ENCODE measurements around the gene NKAIN2.
A peak's percentile ranks its signal among the peaks of the same experiment; 100 is the strongest.
"Not testable (repeated sequence)": the region's sequence is repeated elsewhere in the genome, so short reads cannot be mapped to it uniquely, and the experiment has no call there.

NKAIN2 gene

DNA sequence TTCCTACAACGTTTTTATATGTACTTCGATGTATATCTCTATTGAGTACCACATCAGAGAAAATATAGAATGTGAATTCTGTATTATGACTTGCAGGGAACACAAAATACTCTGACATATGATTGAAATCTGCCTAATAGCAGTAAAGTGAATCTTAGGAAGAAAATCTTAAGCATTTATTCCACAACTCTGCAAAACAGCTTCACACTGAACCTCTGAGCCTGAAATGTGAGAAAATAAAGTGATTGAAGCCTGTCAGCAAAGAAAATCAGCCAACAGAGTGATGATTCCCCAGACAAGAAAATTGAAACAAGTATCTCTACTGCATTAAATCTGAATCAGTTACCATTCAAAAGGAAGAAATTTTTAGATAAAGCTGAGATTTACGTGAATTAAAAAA, 659.1 kb downstream of the NKAIN2 start:
- DNase-seq, result no peak

DNA sequence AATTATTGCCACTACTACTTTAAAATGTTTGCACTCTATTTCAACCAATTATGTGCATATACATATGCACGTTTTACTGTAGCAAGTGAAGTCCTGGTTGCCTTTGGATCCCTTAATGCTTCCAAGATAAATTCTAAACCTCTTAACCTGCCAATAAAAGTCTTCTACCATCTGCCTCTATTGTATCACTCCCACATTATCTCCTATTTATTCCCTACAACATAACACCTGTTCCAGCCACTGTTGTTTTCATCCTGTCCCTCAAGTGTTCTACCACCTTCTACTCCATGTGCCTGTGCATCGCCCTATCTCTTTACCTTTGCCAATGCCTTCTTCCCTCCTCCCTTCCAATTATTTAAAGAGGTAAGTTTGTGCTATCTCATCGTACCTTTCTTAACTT, 659.6 kb downstream of the NKAIN2 start:
- DNase-seq, result no peak

DNA sequence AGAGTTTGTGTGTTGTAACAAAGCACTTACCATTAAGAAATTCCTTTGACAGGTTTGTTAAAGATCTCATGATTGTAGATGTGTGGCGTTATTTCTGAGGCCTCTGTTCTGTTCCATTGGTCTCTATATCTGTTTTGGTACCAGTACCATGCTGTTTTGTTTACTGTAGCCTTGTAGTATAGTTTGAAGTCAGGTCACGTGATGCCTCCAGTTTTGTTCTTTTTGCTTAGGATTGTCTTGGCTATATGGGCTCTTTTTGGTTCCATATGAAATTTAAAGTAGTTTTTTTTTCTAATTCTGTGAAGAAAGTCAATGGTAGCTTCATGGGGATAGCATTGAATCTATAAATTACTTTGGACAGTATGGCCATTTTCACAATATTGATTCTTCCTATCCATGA, 660.9 kb downstream of the NKAIN2 start:
- DNase-seq, result not testable (repeated sequence)

DNA sequence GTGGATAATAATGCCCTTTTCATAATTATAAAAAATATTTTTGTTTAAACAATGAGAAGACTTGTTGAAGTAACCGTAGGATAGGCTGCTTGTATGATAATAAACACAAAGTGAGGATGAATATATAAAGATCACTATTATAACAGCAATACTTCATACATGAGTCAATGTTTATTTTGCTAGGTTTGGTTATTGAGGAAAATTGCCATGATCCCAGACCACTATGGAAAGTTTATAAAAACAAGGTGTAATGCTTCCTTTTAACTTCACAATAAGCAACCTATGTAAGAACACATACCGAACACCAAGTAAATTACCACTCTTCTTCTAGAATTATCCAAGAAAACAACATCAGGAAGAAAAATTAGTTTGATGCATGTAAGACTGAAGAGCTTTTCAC, 663.3 kb downstream of the NKAIN2 start:
- no peak for DNase-seq

DNA sequence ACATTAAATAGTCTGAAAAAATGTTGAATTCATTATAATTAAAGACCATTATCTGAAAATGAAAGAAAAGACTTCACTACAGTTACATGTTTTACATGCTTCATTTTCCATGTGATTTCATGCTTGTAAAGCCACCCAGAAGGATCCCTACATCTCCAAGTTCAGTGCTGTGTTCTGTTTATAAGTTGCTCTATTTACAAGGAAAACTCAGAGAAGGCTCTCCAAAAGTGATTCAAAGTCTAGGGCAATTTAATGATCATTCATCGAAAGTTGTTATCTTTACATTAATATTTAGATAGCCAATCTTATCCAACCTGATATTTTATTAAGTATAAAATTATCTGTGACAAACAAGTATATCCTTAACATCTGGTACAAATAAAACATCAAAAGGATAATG, 663.7 kb downstream of the NKAIN2 start:
- no peak for DNase-seq

DNA sequence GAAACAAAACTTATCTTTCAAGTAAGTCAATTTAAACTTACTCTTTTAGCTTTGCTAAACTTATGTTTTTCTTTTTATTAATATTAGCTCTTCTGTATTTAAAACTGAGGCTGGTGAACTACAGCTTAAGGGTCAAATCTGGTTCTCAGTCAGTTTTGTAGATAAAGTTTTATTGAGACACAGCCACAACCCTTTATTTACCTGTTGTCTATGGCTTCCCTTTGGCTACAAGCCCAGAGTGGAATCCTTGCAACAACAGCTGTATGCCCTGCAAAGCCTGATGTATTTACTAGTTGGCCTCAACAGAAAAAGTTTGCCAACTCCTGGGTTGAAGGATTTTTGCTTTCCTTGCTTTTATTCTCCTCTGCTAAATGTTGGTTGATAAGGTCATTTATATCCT, 667.1 kb downstream of the NKAIN2 start:
- no peak for DNase-seq

DNA sequence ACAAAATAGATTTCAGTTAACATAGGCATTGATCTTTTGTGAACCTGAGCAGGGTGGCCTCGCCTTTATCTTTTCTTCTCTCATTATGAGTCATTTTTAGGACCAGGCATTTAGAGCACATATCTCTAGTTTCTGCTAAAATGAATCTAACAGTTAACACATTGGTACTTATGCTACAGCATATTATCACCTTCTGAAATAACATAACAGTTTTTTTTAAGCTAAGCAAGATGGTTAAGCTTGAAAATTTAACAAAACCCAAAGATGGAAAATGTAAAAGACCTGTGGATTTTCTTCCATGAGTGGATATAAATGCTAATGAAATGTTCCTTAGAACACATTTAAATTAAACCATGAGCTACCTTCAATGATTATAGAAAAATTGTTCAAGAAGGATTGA, 671.5 kb downstream of the NKAIN2 start:
- DNase-seq, result no peak

DNA sequence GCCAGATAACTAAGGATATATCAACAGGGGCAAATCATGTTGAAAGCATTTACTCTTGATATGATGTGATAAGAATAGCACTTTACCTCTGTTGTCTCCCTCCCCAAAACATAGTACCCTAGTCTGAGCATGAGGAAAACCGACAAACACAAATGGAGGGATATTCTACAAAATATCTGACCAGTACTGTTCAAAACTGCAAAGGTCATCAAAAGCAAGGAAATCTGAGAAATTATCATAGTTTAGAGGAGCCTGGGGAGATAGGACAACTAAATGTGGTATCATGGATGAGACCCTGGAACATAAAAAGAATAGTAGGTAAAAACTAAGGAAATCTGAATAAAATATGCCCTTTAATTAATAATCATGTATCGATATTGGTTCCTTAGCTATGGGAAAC, 675.2 kb downstream of the NKAIN2 start:
- no peak for DNase-seq

DNA sequence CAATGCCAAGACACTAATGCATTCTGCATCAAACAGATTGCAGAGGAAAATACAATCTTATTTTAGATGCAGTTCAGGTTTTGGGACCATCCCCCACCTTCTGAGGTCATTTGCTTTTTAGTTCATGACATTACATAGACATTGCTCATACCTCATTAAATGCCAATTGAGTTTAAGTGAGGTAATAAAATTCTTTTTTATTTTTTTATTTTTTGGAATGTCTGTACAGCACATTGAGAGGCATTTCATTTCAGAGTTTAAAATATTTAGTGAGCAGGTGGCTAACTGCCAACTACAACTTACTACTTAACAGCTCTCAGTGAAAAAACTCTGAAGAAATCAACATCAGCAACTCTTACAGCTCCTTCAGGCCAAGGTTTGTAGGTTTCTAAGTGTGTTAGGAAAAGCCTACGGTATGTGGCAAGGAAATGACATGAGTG, 676.3 kb downstream of the NKAIN2 start:
- DNase-seq, result no peak

DNA sequence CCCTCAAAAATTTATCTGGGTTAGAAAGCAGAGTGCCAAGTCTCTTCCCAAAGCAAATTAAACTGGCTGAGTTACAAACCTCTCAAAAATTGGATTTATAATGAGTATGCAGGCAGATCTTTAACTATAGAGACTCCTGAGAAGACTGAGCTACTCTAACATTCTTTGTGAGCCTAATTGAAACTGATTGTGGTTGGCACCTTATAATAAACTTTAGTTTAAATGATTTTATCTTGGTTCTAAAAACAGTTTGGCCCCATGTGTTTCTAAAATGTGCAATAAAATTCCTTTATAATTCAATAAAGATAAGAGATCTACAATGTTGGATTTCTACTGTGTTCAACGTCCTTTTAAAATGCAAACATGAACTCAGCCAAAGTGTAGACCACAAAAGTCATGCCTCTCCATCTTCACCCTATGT, 678.4 kb downstream of the NKAIN2 start:
- no peak for DNase-seq

DNA sequence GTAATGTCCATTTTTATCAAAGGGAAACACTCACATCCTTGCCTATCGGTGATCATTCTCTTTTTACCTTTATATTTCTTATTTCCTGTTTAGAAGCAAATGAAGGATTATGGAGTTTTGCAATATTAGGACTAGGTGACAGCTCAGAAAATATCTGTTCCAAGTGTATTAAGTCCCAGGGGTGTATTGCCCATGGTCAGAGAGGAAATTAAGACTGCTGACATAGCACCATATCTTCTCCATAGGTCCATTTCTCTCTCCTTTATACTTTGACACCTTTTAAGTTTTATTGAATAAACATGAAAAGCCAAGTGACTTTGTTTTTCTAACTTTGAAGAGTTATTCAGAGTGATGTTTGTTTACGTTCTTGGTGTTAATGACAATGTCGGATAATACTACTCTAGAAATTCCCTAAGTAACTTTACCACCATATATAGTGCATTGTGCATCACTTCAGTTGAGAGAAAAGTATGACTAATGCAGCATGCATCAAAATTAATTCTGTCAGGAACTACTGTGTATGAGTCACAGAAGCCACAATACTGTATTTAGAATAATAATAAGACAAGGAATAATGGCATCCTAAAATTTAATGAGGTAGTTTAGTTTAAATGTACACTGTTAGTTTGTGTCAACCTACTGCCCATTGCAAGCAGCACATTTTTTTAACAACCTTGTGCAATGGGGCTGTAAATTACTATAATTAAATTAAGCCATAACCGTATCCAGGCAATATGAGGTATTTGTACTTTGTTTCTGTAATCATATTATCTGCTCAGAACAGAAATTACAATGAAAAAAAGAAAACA, 684.2 kb downstream of the NKAIN2 start:
- no peak for DNase-seq

DNA sequence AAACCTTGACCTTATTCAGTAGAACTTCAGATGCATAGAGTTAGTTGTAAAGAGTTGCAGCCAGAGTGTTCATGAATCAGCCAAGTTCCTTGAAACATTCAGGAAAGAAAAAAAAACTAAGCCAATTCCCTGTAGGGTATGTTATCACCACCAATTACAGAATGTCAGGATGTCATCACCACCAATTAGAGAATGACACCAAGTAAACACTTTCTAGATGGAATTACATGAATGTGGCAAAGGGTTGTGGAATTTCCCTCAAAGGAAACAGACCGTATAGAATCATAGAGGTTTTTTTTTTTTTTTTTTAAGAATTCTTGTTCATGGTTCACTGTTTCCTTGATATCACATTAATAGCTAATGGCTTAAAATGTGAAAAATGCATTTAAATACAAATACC, 686.5 kb downstream of the NKAIN2 start:
- no peak for DNase-seq

DNA sequence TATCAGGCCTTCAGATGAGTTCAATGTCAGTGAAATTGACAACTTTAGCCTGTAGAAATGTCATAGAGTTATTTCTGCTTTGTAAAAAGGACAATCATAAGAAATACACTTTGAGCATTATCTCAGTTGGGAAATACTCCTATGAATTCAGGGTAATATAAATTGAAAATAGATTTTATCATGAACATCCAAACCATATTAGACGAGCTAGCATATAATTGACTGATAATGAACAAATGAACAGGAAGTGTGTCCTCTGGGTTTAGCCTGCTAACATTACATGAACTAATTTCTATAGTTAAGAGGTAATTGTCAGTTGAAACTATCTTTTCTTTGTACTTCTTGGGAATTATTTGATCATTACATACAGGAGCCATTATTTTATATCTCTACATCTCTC, 689.6 kb downstream of the NKAIN2 start:
- no peak for DNase-seq

DNA sequence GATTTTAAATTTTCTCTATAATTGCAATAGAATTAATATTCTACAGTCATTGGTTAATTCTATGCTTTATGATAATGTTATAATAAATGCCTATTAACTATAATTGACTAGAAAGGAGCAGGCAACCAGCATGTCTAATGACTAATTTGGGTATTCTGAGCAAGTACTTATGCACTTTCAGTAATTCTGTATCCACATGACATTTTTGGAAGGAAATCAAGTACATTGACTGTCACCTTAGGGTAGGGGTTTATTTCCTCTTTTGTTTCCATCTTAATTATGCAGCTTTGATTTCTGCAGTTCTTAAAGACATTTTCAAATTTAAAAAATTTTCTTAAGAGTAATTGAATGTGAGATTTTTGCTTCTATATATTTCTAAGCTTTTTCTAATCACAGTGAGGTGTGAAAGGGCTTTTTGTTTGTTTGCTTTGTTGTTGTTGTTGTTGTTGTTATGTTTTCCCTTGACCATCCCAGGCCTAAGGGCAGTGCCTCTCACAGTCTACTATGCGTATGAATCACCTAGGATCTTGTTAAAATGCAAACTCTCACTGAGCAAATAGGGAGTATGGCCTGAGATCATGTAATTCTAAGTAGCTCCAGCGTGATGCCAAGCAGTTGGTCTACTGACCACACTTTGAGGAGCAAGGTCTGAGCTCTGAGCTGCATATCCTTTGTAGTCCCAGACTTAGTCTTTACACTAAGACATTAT, 691.4 kb downstream of the NKAIN2 start:
- no peak for DNase-seq

DNA sequence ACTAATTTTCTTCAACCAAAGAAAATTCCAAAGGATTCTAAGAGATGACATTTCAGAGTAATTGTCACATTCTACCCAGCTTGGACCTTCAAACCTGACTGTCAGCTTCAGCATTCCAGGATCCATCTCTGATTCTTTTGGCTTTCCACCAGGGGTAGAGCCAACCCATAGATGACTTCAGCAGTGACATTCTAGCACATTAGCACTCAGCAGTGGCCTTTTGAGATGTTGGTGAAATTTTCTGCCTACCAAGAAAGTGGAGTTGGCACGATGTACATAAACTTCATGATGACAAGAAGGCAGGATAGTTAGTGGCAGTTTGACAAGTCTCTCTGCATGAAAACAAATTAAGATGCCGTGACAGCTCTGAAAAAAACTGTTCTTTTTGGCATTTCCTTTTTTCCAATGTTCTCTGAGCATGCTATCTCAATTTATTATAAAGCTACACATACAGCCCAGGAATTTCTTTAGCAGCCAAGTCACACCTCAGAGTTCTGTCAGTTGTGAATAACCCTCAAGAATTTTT, 692.1 kb downstream of the NKAIN2 start:
- DNase-seq, result no peak

DNA sequence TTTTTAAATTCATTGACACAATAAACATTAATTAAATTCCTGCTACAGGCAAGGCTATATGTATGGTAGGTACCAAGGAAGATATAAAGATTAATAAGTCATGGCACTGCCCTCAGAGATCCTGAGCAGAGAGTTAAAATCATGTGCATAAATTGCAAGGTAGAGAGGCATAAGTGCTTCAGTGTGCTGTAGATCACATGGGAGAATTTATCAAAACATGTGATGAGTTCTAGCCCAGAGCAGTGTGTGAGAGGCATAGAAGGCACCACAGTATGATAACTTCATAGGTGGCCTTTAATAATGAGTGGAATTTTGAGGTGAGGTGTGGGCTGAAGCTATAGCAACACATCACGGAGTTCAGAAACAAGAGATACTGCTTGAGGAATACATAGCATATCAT, 692.7 kb downstream of the NKAIN2 start:
- DNase-seq, result no peak

DNA sequence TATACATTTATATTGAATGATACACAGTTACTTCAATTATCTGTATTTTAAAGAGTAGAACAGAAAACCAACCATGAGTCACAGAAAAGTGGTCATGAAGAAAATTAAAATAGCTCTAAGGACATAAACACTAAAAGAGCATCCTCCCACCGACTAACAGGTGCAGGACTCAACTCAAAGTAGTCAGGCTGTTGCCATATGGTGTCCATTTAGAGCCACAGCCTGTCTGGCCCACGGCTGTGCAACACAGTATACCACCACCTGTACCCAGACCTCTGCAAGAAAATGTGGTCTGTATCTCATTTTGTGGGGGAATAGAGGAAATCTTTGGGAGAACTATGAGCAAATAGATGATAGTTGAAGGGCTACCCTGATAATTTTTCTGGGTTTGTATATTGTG, 708.8 kb downstream of the NKAIN2 start:
- no peak for DNase-seq

DNA sequence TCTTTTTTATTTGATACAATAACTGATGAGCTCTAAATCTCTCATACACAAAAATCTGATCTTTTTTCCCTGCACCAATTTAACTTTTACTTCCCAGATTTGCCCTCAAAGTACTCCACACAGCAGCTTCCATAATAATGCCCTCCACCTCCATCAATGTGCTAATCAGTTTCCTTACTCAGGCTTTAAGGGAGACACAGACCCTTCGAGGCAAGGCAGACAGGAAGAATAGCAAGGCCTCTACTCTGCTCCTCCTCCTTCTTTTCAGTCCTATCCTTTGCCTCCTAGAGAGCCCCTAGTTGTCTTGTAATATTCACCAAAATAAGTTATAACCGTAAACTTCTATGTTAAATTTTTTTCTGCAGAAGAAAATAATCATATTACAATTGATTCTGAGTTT, 713.7 kb downstream of the NKAIN2 start:
- DNase-seq, result no peak

DNA sequence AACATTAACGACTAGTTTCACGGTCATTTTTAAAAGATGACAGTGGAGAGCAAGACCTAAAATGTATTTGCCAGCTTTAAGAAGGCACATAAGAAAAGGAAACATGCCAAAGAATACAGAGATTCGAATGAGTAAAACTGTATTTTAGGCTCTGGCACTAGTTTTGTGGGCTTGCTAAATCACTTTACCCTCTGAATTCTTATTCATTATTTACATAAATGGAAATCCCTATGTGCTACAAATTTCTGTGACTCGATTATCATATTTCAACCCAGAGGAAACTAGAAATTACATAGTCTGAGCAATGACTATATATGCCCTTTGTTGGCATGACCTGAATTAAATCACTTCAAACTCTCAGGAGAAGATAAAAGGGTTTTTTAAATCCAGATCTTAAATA, 716.8 kb downstream of the NKAIN2 start:
- DNase-seq, result no peak

DNA sequence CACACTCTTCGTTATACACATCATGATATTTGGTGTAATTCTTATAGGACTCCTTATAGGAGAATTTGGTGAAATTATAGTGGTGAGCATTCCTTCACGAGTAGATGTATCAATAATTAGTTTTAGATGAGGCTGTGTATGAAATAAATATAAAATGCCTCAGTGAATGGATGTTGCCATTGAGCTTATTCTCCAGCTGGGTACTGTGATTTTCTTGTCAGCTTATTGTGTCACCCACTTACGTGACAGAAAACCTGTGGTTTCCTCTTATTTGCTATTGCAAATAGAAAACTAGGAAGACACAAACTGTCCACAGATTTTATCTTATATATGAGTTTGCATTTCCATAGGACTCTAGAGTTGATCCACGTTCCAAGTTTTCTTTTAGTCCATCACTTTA, 718.7 kb downstream of the NKAIN2 start:
- DNase-seq, result peak; percentile 13

DNA sequence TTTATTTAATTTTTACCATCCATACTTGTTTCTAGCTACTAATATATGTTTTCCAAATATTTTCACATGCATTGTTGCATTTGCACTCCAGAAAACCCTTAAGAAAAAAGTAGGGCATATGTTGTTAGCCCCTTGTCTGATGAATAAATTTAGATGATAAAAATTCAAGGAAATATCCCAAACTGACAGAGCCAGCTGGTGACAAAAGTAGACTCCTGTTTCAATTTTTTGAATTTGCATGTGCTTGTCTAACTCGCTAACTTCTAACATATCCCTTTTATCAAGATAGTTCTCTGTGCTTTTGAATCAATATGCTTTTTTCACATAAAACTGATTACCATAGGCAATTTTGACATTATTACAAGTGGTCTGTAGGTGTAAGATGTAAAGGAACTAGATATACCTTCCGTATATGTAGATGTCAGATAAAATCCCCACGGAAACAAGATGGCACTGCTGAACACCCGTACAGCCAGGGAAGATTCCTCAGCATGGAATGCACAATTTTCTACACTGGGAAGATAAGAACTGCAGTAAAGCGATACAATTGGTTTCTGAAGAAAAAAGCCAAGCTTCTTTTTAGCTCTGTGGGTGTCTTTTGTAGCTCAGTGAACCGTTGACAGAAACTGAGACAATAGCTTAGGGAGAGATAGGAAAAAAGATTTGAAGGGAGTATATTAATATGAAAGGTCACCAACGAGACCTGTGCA, 721.0 kb downstream of the NKAIN2 start:
- no peak for DNase-seq

DNA sequence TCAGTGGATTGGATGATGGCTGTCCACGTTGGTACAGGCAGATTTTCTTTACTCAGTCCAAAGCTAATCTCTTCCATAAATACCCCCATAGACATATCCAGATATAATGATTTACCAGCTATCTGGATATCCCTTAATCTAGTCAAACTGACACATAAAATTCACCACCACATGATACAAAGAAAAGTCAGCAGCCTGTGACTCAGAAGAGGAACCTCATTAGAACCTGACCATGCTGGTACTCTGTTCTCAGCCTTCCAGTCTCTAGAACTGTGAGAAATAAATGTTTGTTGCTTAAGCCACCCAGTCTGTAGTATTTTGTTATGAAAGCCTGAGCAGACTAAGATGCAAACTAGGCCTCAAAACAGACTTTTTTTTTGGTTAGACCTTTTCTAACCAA, 727.3 kb downstream of the NKAIN2 start:
- no peak for DNase-seq

DNA sequence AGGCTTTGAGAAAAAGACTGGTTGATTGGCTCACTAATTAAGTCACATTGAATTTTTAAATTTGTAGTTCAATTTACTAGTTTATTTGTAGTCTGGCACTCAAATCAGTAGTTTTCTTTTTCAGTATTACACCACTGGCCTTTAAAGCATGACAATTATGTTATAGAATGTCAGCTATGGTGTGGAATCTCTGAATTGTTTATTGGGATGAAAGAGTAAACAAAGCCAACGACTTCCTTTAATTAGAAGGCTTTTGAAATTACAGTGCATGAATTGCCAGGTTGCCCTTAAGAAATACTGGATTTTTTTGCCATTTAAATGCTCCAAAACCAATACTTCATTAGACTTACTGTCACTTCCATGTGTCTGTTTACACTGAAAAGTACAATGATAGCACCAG, 731.6 kb downstream of the NKAIN2 start:
- DNase-seq, result no peak

DNA sequence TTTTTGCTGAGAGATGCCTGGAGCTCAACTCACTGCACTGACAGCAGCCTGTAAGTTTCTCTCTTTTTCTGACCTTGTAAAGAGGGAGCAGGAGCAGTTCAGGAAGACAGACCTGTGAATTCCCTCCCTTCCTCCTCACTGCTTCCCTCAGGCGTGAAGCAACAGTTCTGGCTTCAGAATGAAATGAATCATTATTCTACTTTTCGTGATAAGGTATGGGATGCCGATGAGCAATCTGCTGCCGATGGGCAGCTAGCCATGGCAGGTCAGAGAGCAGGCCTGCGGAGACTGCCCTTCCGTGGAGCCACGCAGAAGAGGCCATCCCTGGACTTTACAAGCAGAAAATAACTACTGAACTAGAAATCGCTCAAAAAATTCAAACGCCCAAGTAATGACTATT, 732.1 kb downstream of the NKAIN2 start:
- DNase-seq, result no peak
